Adrenal gland (tissue), 5 donors: Measurements from ENCODE around the gene PLXNA1.

Experiments used
- POLR2A ChIP-seq, 2 donors: fragments of 450-650 bp; IDR thresholded peaks; one replicate each; pipeline ENCODE4 v1.6.1; 2017; ENCODE audit warnings: antibody characterized with exemption in 2 of 2, mild to moderate bottlenecking in 2 of 2, moderate library complexity in 1 of 2
- TF ChIP-seq, protein P1 (sequence below), 6 experiments: fragments of 450-650 bp in 4 of 6; fragments of 200-600 bp in 2 of 6; sonication (generic) in 1 of 6; IDR thresholded peaks; 1 replicate in 5 of 6; 2 replicates in 1 of 6; pipeline versions ENCODE4 v1.5.1 to v1.8.0; 2016 to 2021; ENCODE audit warnings: antibody characterized with exemption in 6 of 6, mild to moderate bottlenecking in 2 of 6, moderate library complexity in 1 of 6
- donor health status: DM: no; HTN: no; CAD: no.

DNA sequence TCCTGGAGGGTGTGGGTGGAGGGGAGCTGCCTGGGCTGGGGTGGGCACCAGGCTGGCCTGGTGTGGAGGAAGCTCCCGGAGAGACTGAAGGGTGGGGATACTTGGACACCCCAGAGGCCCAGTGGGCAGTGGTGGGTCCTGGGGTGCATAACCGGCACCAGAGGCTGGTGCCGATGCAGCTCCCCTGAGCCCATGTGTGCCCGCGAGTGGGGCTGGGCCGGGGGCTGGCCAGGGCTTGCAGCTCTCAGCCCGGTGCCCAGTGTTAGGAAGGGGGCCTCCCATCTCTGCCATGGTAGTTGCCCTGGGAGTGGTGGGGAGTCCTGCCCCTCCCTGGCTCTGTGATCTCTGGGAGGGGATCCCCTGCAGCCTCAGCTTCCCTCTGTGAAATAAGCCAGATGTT lies 9.3 kb downstream of the PLXNA1 start:
- TF ChIP-seq, protein P1, sequence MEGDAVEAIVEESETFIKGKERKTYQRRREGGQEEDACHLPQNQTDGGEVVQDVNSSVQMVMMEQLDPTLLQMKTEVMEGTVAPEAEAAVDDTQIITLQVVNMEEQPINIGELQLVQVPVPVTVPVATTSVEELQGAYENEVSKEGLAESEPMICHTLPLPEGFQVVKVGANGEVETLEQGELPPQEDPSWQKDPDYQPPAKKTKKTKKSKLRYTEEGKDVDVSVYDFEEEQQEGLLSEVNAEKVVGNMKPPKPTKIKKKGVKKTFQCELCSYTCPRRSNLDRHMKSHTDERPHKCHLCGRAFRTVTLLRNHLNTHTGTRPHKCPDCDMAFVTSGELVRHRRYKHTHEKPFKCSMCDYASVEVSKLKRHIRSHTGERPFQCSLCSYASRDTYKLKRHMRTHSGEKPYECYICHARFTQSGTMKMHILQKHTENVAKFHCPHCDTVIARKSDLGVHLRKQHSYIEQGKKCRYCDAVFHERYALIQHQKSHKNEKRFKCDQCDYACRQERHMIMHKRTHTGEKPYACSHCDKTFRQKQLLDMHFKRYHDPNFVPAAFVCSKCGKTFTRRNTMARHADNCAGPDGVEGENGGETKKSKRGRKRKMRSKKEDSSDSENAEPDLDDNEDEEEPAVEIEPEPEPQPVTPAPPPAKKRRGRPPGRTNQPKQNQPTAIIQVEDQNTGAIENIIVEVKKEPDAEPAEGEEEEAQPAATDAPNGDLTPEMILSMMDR (IDR thresholded peaks at IDR 0.05), result no peak
- no peak for TF ChIP-seq POLR2A (IDR thresholded peaks at IDR 0.05)
